Type B pancreatic cell (in vitro differentiated cells): ENCODE measurements around the gene LONP2. TPM values are rescaled to one million over a fixed set of nuclear protein-coding genes. Genes with fewer than 3 reads are reported as not detected.

Experiments
- DNase-seq: peaks from one replicate; pipeline ENCODE4 v3.0.0; 2021; ENCODE audit warnings: mixed read lengths; ENCODE audit not compliant: unreplicated experiment; ENCODE audit errors: extremely low spot score
- H3K27ac Mint-ChIP-seq: 2 replicates; pipeline ENCODE4 v1.8.0; 2021; ENCODE audit warnings: mild to moderate bottlenecking, mixed read lengths
- H3K27me3 Mint-ChIP-seq: 2 replicates; pipeline ENCODE4 v1.8.0; 2021; ENCODE audit warnings: mixed read lengths
- H3K36me3 Mint-ChIP-seq: 2 replicates; pipeline ENCODE4 v1.8.0; 2021; ENCODE audit warnings: mixed read lengths
- H3K4me1 Mint-ChIP-seq: one replicate; pipeline ENCODE4 v1.8.0; 2021; ENCODE audit warnings: mixed read lengths; ENCODE audit not compliant: unreplicated experiment
- H3K4me3 Mint-ChIP-seq: 2 replicates; pipeline ENCODE4 v1.8.0; 2021; ENCODE audit warnings: mild to moderate bottlenecking, mixed read lengths
- H3K9me3 Mint-ChIP-seq: 2 replicates; pipeline ENCODE4 v1.8.0; 2021; ENCODE audit warnings: mixed read lengths
- CTCF ChIP-seq: fragments of 200-600 bp; sonication (generic); conservative IDR thresholded peaks from 2 replicates; pipeline ENCODE4 v1.5.0; 2021; ENCODE audit warnings: antibody characterized with exemption, mild to moderate bottlenecking
- total RNA-seq: library from RNA; stranded (reverse); gene quantifications from 2 replicates; pipeline ENCODE4 v1.2.1, GENCODE V29; 2021; ENCODE audit warnings: low replicate concordance

The LONP2 gene
- total RNA-seq, 1 donor from 2014 or later: 65.5 TPM

GRCh38 chr16:48292452-48292851 is 48.4 kb downstream of the LONP2 start:
- Mint-ChIP-seq H3K27ac (no peak overlapping the region), H3K27me3 (no peaks in the 10 kb centered on the region)

DNA sequence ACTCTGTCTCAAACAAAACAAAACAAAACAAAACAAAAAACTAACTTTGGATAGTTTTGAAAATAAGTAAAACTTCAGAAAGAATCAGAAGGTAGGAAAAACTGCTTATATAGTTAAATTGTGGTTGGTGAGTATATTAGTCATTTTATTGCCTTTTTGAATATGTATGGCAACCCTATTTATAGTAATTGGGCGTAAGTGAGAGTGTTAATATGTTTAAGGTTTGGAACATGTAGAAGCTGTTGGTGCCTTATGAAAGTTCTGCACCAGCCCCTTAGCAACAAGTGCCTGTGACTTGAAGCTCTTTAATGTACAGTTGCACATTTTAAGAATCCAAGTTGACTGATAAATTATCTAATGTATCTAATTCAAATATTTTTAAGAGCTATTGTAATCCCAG is 50.6 kb downstream of the LONP2 start:
- DNase-seq: no peak
- TF ChIP-seq CTCF: no peak
- H3K36me3 Mint-ChIP-seq: peaks cover 28% of the 10 kb centered on the region
- H3K27ac Mint-ChIP-seq: peak overlapping the region; percentile 66
- no peak overlapping the region for H3K4me3 Mint-ChIP-seq
- no peaks in the 10 kb centered on the region for H3K9me3 Mint-ChIP-seq
- H3K4me1 Mint-ChIP-seq: peaks cover 4% of the 10 kb centered on the region
- no peaks in the 10 kb centered on the region for H3K27me3 Mint-ChIP-seq

More at GRCh38 chr16:48292452-48292851, 48.4 kb downstream of the LONP2 start:
- Mint-ChIP-seq H3K4me3 (no peak overlapping the region), H3K9me3 (no peaks in the 10 kb centered on the region), H3K36me3 (peaks cover 33% of the 10 kb centered on the region), H3K4me1 (peaks cover 4% of the 10 kb centered on the region)
- DNase-seq: no peak
- TF ChIP-seq CTCF: no peak

DNA sequence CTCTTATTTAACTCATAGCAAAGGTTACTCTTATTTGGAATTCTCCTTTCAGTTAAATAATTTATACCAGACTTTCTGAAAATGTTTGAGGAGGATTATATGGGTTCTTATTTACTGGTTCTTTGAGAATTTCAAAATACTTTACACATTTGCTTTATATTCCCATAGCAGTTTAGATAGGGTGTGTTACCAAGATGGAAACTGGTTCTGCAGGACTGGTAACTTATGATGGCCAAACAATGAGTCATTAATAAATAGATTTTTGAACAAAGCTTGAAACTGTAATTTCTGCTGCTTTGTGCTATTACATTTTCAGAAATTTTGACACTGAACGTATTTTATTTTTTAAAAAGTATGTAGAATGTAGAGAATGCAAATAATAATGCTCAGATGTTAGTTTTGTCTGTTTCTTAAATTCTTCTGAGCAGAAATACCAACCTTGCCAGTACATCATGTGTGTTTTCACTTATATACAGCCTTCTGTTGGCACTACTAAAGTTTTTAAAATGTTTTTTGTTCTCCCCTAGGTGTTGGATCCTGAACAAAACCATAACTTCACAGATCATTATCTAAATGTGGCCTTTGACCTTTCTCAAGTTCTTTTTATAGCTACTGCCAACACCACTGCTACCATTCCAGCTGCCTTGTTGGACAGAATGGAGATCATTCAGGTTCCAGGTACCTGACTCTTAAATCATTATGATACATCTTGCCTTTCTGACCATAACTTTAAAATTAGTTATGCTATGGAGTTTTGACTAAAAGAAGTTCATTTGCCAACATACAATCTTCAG is 51.6 kb downstream of the LONP2 start:
- Mint-ChIP-seq H3K27me3 (no peaks in the 10 kb centered on the region), H3K4me3 (peak overlapping the region; percentile 15), H3K9me3 (no peaks in the 10 kb centered on the region), H3K36me3 (peaks cover 30% of the 10 kb centered on the region), H3K4me1 (peaks cover 4% of the 10 kb centered on the region), H3K27ac (peak overlapping the region; percentile 58)
- DNase-seq: no peak
- TF ChIP-seq CTCF: no peak

DNA sequence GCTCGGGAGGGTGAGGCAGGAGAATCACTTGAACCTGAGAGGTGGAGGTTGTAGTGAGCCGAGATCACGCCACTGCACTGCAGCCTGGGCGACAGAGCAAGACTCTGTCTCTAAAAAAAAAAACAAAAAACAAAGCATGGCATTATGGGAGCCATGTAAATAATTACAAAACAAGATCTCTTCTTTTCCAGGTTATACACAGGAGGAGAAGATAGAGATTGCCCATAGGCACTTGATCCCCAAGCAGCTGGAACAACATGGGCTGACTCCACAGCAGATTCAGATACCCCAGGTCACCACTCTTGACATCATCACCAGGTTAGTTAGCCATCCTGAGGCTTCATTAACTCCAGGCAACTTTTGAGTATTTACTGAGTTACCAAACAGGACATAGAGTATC is 55.4 kb downstream of the LONP2 start:
- no peak for DNase-seq
- Mint-ChIP-seq H3K4me3 (no peak overlapping the region), H3K27me3 (no peaks in the 10 kb centered on the region), H3K27ac (no peak overlapping the region), H3K36me3 (peaks cover 30% of the 10 kb centered on the region), H3K4me1 (no peaks in the 10 kb centered on the region), H3K9me3 (no peaks in the 10 kb centered on the region)
- TF ChIP-seq CTCF: no peak

GRCh38 chr16:48300391-48300856 is 56.3 kb downstream of the LONP2 start:
- Mint-ChIP-seq H3K27ac (peak overlapping the region; percentile 20), H3K4me1 (no peaks in the 10 kb centered on the region), H3K4me3 (no peak overlapping the region), H3K36me3 (peaks cover 31% of the 10 kb centered on the region), H3K27me3 (no peaks in the 10 kb centered on the region), H3K9me3 (no peaks in the 10 kb centered on the region)
- DNase-seq: no peak
- no peak for TF ChIP-seq CTCF
